Pons (tissue), 1 donor: ENCODE measurements around the gene CEP128.

Experiments used
- DNase-seq: peaks from one replicate; pipeline ENCODE4 v3.0.0-alpha.2; 2016; ENCODE audit warnings: low spot score

The CEP128 gene

DNA sequence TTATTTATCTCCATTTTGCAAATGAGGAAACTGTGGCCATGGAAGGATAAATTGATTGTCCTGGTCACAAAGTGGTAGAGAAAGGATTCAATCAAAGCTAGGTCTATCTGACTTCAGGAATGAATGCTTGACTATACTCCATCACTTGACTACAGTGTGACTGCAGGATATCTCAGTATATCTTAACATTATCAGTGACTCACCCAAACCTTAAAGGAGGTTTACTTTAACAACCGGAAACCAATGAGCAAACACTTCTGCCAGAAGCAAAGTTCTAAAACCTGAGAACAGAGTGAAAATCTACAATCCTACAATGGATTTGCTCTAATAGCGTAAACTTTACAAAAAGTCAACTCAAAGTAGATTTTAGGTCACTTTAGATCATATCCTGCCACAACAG is 277.0 kb downstream of the CEP128 start:
- no peak for DNase-seq

DNA sequence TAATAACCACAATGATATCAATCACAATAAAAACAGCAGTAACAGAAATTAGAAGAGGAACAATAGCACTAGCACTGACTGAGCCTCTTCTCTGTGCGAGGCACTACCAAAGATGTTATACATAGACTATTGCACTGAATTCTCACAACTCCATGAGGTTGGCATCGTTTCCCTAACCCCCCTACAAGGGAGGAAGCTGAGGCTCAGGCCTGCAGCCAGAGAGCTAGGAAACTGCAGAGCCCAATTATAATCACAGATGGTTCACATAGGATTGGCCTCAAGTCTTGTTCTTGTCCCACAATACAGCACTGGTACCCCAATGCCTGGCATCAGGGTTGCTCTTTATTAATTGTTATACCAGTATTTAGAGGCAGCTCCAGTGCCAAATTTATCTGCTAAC is 278.0 kb downstream of the CEP128 start:
- peak; percentile 10 for DNase-seq

DNA sequence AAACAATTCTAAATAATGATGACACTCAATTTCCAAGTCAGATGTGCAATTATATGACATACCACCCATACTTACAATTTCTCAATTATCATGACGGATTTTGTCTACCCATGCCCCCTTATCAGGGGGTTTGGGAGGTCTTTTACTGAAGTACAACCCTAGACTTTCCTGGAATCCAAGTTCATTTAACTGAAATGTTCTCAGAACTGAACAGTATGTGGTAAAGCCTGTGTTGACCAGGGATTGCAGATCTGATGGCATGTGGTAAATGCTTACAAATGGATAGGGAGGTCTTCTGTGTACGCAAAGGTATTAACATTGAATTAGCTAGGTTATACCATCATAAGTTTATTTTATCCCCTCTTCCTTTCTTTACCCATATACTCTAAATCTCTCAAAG is 281.8 kb downstream of the CEP128 start:
- no peak for DNase-seq

DNA sequence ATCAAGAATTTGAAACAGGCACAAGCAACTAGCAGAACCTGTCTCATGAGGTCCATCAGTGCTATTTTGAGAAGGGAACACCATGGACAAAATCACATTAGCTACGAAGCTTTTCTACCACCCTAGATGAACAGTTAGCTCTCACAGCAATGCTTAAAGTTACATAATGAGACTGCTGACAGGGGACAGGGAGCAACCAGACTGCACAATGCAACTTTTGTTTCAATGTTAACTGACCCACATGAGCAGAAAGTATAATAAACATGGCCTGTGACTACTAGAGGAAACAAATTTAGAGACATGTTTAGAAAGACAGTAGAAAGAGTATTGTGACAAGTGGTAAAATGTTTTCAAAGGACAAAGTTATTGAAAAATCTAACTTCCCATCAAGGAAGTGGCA is 282.8 kb downstream of the CEP128 start:
- peak; percentile 90 for DNase-seq

DNA sequence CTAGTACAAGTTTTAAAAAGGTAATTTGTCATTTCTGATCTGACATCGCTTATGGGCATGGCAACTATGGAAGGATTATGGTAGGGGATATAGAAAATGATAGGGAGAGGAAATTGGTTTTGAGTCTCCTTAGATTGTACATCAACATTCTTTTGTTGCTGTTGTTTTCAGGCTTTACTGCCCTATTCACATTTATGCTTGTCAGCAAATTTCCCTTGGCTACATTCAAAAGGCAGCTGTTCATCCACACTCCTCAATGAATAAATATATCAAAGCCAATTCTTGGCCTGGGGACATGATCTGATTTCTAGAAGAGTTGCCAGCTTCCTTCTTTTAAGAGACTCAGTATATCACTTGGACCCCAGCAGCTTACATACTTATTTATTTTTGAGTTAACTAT is 283.4 kb downstream of the CEP128 start:
- DNase-seq, result peak; percentile 47

DNA sequence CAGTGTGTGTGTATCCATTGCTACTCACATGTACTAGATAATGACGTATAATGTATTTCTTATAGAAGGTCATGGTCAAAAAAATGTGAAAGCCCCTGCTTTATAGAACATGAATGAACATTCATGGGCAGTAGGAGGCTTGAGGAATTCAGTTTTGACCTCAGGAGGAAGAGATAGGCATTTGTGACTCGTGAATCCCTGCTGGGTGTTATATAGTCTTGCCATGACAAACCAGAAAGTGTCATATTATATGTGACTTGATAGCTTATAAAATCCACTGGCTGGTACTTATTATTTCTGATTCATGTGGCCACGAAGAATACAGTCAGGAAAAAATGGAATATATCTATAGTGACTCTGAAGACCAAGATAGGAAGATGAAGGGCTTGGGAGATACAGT is 287.6 kb downstream of the CEP128 start:
- no peak for DNase-seq

DNA sequence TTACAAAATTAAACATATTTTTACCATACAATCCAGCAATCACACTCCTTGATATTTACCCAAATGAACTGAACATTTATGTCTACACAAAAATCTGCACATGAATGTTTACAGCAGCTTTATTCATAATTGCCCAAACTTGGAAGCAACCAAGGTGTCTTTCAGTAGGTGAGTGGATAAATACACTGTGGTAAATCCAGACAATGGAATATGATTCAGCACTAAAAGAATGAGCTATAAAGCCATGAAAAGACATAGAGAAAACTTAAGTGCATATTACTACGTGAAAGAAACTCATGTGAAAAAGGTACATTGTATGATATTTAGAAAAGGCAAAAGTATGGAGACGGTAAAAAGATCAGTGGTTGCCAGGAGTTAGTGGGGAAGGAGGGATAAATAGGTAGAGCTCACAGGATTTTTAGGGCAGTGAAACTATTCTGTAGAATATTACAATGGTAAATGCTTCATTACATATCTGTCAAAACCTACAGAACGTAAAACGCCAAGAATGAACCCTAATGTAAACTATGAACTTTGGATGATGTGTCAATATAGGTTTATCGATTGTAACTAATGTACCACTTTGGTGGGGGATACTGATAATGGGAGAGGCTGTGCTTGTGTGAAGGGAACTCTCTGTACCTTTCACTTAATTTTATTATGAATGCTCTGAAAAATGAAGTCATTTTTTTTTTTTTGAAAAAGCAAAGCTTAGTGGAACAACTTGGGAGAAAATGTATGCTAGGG is 295.7 kb downstream of the CEP128 start:
- no peak for DNase-seq

DNA sequence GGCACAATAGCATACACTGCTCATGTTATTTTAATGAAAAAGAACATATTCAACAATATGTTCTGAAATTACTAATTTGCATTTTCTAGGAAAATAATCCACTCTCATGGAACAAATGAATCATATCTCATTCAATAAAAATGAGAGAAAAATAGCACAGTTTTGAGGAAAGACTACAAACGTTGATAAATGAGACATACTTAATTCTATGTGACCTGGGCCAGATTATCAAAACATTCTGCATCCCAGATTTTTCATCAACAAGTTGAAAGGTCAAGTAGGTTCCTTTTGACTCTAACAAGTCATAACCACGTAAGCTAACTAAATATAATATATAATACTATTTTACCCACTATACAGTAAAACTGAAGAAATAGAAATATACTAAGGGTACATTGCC is 296.7 kb downstream of the CEP128 start:
- DNase-seq, result no peak

DNA sequence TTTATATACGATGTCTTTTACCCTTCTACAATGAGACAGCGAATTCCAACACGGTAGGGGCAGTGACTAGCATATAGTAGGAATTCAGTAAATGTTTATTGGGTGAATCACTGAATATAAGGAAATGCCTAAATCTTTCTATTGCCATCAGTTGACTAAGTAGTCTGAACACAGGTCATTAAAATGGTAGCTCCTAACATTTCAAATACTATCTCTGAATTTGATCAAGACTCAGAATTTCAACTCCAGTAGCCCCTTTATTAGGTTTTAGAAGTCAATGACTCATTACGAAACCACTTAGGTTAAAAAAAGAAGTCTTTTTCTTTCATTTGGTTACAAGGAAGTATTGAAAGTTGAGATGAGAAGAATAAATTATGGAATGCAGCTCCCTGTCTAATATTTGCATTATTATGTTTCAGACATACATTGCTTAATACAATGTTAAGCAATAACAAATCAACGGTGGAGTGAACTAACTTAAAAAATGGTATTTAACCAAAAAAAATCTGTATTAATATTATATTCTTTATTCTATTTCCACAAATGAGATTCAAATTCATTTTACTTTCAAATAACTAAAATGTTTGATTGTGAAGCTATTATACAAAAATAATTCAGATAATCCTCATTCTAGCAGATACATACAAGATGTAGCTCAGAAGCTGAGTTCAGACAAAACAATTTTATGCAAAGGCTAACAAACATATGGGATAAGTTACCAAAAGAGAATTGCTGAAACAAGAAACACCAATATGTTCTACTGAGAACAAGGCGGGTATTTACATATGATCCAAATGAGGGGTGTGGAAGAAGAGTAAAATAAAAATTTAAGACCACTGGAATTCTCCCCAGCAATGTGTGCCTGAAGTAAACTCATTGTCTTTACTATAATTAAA is 302.7 kb downstream of the CEP128 start:
- DNase-seq, result no peak

DNA sequence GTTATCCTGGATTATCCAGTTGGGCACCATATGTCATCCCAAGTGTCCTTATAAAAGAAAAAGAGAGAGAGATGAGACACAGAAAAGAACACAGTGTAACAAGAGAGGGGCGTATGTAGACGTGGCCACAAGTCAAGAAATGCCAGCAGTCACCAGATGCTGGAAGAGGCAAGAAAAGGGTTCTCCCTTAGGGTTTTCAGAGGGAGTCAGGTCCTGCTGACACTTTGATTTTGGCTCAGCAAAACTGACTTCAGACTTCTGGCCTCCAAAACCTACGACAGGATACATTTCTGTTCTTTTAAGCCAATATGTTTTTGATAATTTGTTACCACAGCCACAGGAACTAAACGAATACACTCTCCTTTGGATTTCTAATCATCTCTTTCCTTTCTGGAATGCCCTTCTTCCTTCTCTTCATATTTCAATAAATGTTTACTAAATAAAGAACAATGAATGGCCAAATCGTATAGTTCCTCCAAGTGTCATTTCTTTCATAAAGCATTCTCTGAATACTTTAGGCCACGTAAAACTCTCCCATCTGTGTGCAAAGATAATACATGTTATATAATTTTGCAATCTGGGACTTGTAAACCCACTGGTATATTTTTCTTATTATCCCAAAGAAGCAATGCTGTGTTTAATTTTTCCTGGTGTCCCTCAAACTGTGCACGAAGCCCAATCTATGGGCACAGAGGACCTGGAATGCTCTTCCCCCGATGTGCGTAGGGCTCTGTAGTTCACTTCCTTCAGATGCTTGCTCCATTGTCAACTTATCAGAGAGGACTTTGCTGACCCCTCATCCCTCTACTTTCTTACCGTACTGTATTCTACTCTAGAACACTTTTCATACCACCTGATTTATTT is 303.6 kb downstream of the CEP128 start:
- no peak for DNase-seq

DNA sequence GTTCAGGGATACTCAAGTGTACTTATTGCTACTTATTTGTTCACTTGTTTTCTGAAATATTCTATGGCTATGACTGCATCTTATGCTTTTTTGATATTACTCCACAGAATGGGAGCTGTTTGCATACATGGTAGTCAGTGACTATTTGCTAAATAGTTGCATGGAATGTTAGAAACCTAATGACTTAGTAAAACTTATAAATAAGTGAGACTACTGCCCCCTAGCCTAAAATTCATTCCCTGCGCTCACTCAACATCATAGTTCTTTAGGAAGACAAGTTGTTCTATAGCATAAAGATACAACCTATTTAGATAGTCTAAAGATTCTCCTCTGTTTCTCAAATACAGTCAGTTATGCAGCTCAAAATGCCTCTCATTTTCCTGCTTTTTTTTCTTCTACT is 305.5 kb downstream of the CEP128 start:
- DNase-seq, result no peak

DNA sequence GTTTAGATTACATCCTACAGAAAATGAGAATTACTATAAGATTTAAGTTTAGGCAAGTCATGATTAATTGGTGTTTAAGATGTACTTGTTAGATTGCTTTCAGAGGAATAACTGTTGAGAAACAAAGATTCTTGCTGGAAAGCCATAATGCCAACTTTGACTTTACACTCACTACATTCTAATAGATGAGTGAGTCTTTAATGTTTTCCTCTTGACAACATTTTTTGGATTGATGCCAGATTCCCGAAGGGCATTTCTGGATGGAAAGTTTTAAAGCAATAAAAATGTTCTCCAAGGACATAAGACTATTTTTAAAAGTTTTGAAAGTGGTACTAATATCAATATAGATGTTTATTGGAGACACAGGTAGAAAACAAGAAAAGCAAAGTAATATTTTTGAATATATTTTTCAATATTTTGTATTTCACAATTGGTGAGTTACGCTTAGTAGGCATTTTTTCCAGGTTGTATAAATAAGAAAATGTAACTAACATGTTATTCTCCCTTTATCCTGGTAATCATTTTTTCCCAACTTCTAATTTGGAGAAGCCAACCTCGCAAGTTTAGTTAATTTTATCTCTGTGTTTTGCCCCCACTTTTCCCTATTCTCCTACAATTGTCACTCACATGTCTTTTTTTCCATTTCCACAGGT is 307.3 kb downstream of the CEP128 start:
- DNase-seq, result no peak

DNA sequence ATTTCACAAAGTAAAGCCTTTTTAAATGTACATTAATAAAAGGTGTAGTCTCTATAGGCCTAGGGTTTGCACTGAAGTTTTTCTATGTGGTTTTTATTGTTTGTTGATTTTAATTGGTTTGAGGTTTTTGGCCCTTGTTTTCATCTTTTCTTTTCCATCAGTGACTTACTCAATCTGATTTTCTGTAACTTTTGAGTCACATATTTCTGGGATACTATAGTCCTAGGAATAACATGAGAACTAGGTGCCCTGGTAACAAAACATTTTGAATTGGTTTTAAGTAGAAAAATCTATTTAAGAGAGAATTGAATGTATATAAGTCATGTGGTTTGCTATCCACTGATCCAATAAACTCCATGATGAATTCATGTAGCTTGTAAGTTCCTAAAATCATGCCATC is 311.9 kb downstream of the CEP128 start:
- DNase-seq, result no peak

DNA sequence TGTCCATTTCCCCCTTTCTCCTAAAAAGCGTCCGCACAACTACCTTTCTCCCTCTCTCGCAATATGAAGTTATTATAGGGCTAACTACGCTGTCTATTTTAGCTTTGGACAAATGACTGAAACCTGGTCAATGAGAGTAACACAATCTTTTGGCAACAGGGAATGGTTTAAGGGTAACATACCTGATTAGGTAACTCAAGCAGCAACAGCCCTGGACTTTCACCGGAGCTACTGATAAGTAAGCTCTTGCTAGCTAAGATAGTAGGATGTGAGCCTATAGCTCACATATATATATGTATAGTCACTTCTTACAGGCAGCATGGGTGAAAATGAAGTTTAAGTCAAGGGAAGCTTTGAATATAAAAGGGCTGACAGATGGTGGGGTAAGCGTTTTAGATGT is 313.0 kb downstream of the CEP128 start:
- no peak for DNase-seq

DNA sequence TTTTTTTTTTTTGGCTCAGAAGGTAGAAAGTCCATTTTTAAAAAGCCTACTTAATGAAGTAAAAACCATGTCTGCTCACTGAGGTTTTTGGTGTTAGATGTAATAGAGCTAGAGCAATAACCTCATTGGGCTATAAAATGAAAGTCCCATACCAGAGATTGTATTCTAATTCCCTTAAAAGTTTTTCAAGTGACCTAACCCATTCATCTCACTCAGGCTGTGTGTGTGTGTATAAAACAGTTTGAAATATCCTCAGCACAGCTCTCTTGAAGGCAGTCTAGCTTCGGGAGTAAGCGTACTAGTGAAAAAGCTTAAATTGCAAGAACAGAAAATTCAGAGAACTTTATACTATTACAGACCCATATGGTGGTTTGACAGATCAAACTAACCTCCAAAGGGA is 313.8 kb downstream of the CEP128 start:
- no peak for DNase-seq

DNA sequence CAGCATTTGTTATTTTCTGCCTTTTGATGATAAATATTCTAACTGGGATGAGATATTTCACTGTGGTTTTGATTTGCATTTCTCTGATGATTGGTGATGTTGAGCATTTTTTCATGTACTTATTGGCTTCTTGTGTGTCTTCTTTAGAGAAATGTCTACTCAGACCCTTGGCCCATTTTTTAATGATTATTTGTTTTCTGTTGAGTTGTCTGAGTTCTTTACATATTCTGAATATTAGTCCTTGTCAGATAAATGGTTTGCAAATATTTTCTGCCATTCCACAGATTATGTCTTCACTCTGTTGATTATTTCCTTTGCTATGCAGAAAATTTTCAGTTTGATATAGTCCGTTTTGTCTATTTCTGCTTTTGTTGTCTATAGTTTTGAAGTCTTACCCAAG is 317.0 kb downstream of the CEP128 start:
- no peak for DNase-seq

DNA sequence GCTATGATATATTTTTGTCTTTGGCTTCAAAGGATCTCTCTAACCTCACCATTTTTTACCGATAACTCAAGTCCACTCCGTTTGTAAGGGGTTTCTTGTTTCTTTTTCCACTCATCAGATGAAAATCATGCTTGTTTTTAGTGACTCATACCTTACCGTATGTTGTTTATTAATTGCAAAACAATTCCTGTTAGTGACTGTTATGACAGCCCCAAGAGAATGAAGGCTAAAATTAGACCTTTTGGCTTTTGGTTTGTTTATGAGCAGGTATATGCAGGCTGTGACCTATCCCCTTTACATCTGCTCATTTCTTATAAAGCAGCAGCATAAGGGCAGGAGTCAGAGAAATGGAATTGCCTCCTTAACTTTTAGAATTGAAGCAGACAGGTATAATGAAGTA is 319.8 kb downstream of the CEP128 start:
- DNase-seq, result no peak

DNA sequence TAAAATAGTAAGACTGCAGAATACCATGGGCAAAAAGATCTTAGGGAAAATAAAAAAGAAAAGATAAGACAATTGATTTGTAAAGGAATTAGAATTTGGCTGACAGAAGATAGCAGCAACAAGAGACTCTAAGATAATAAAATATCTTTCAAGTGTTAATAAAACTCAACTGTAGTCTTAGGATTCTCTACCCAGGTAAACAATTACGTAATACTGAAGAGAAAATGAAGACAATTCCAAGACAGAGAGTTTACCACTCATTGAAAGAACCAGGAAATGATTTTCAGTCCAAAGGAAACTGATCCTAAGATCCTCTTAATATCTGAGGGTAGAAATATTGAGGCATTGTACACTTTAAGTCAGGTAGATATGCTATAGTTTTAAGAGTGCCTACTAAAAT is 321.1 kb downstream of the CEP128 start:
- DNase-seq, result no peak

DNA sequence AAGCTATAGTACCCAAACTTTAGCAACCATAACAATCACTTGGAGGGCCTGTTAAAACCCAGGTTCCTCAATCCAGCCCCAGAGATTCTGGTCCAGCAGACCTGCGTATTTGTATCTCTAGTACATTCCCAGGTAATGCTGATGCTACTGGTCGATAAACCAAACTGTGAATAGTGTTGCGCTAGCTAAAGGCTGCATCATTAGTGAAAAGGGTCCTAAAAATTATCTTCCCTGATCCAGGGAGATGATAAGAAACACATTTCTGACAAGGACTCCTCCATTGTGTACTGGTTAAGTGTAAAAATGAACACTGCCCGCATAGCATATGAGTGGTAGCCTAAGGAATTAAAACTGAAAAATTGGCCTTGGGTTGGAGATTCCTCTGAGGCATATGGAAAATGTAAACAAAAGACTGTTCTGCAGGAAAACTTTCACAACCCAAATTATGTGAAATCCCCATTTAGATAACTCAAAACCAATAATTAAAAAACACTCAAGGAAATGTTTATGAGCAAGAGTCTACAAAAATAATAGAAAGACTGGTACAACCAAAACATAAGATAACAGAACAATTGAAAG is 322.7 kb downstream of the CEP128 start:
- DNase-seq, result no peak

DNA sequence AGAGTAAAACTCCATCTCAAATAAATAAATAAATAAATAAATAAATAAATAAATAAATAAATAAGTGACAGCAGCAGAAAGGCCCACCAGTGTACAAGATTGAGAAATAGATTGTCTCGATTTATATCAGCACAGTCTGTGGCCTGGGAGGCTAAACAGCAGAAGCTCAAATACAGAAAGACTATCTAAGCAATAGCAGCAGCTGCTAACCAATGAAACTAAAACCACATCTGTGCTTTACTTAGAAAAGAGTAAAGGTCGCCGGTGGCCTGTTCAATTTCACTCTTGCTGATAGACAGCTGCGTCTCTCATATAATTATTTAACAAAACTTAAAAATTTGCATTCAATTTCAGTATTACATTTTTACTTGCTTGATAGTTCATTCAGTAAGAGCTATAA is 325.7 kb downstream of the CEP128 start:
- no peak for DNase-seq

DNA sequence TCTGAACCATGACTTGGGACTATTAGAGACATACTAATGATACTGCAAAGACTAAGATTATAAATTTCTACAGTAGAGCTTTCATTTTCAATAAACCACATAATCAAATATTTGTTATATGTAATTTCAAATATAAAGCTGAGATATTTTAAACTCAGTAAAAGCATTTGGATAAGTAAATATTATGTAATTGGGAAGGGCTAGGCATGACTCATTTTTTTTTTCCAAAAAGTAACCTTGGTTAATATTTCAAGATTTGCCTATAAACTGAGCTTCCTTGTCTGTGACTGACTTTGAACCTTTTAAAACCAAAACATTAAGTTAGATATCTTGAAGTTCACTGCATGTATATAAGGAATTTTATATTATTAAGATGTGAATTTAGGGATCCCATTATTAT is 332.5 kb downstream of the CEP128 start:
- DNase-seq, result no peak

DNA sequence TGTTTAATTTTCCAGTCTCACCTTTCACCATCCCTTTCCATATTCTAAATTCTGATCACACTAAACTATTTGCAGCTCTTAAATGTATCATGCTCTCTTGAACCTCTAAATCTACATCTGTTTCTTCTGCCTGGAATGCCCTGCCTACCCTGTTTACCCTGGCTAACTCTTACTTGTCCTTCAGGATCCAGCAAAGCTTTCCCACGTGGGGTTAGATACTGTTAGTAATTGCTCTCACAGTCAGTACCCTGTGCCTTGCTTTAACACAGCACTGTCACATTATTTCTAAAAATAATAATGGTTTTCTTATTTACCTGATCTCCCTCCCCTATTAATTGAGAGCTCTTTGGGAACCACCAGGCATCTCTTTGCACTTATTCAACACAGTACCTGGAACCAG is 333.0 kb downstream of the CEP128 start:
- DNase-seq, result no peak
